ENCODE data around the gene CALML5.

Gene CALML5

DNA sequence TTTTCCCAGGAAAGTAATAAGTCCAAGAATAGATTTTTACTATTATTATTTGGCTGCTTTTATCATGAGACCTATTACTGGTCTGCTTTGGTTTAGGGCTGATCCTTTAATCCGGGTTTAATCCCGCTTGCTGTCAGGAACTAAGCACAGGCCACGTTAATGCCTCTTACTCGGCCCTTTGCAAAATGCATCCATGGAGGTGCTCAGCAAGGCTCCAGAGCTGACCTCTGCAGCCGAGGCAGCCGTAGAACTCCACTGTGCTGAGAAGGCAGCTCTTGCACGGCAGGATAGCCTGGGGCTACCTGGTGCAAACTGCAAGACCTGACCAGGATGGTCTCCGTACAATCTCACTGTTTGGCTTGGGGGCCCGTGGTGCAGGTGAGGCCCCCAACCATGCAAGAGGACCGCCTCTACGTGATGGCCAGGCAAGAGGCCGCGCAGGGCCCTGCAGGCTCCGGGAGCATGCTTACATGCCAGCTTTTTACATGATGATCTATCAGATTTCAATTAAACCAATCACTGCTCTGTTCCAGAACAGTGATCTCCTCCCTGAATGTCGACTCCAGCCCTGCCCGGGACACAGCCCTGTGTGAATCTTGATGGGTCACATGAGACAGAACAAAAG is 15.0 kb upstream of the CALML5 start:
- no peak for FAIRE-seq

DNA sequence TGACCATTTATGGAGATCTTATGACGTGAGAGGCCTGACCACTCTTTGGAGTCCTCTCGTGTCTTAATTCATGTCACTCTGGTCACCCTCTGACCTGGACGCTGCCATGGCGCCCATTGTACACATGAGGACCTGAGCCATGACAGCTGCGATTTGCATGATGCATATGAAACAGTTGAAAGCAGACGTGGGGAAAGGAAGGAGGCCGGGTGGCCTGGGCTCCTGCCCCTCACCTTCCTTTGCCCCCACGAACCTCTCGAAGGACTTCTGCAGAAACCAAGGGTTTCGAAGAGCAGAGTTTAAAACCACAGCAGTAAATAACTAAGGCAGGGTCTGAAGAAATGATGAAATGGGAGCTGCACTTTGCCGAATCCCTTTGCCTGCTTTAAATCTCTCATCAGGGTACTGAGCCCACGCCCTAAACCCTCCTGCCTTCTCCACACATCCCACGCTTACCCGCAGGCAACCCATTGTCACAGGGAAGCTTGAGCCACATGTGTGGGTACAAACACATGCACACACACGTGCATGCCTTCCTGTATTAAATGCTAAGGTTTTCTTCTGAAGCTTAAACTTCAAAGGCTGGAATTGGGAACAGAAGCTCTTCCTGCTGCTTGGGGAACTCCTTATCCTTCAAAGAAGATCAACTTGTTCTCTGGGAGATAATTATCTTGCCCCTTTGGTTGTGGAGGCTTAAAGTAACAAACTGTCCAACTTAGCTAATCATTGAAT is 13.7 kb upstream of the CALML5 start:
- FAIRE-seq = no peak

DNA sequence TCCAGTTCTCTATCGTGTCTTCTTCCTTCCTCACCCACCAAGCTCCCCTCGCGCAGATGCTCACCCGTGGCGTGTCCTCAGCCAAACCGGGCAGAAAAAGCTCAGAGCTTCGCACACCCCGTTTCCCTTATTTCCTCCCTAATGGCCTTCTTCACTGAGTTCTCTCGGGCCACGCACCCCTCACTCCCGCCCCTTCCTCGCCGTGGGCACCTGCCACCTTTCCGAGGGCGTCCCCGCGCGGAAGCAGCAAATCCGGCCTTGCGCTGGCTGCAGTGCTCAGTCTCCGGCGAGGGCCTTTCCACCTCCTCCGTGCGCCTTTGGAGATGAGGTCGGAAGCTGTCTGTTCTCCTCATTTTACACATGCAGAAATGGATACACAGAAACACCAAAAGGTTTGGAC is 13.0 kb upstream of the CALML5 start:
- FAIRE-seq = no peak

DNA sequence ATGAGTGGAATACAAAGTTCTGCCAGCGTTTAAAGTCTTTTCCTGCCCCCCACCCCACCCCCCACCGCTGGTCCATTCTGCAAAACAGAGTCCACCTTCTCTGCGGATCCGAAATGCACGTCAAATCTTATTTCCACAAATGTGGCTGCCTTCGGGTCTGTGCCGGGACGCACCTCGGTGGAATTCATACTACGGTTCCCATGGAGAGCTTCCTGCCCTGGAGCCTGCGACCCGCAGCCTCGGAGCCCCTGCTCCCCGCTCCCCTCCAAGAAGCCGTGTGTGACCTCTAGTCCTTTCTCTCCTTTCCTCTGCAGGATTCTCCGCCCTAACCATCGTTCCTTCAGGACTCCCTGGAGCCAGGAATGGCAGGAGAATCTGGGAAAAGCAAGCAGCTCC is 12.5 kb upstream of the CALML5 start:
- FAIRE-seq = no peak

DNA sequence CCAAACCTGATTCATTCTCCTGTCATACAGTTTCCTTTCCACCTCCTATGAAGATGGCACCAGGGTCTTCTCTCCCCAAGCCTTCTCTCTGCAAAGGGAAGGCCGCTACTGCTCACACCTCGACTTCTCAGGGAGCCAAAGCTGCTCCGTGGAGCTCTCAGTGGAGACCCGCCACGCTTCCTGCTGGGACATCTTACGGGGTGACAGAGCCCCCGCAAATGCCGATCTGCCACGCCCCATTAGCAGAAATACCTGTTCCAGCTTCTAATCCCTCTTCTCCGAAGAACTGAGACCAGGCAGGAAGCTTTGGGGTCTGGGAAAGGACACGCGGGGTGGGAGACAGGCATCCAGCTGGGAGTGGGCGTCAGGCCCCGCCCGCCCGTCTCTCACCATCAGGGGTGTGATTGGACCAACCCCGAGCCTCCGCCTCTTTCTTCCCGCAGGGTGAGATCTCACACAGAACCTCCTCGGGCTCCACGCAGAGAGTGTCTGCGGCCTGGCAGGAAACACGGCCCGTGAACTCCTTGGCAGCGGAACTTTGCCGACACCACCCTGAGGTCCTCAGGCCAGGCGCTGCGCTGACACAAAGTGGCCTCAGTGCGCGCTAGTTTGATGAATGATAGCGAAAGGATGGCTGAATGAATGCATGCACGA is 12.0 kb upstream of the CALML5 start:
- FAIRE-seq = no peak

DNA sequence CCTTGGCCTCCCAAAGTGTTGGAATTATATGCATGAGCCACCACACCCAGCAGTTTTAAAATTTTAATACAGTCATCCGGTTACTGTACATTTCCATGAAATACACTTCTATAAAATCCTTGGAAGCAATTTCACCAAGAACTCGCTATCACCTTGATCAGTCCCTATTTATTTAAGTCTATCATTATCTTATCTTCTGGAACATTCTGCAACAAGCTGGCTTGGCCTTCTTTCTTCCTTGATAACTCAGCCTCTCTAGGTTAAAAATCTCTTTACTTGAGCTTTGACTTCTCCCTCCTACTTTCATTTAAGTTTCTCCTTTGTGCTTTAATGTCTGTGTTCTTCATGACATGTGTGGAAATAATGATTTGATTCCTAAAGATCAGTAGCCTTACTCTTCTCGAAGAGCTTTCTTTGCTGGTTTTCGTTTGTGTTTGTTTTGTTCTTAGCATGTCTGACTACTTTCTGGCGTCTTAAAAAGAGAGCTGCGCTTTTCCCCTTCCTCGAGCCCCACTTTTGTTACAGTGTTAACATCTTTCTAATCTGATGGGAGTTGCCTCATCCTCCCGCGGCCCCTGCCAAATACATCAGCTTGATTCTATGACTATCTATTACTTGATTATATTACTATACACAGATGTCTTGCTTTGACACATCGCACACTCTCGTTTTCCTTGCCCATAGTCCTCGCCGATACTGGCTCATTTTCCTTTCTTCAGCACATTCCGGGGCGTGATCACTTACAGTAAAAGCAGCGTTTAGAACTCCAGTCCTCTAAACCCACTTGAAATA is 11.1 kb upstream of the CALML5 start:
- FAIRE-seq = no peak

DNA sequence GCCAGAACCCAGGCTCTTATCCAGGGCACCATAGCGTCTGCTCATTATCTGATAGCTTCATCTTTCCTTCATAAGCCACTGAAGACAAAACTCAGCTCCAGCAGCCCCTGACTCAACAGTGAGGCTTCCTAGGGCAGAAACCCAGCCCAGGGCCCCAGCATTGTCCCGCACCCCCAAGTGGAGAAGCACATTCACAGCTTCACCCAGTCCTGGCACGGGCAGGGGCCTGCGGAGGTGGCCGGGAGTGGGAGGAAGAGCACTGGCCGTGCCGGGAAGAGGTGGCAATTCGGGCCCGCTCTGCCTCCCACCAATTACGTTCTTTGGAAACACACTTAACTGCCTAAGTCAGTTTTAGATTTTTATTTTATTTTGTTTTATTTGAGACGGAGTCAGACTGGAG is 10.3 kb upstream of the CALML5 start:
- no peak for FAIRE-seq

DNA sequence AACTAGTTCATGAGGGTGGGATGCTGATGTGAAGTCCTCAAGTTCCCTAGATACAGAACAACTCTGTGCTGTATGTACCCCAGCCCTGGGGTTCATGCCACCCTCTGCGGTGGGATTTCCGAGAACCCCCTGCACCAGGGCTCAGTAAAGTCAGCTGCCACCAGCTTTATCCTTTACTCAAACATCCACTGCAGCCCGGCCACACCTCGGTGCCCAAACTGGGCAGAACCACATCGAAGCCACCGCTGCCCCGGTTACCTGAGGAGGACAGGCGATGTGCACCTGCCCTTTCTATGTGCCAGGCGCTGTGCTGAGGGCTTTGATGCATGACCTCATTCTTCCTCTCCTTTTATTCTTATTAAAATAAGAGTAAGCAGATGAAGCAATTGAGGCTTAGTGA is 9.9 kb upstream of the CALML5 start:
- FAIRE-seq = no peak

DNA sequence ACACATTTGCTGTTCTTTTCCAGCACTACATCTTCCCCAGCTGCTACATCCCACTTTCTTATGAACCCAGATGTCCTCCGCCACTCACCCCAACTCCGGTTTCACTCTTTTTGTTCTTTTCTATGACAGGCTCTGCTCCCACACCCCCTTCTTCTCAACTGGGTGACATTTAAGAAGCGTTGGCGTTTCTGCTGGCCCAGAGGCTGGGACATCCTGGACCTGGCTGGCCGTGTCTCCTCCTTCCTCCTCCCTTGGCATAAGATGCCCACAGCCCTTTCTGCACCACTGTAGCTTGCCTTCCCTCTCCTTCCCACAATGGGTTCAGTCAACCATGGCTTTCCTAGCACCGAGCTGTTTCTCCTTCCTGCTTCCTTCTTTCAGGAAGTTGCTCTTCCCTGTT is 9.4 kb upstream of the CALML5 start:
- no peak for FAIRE-seq

DNA sequence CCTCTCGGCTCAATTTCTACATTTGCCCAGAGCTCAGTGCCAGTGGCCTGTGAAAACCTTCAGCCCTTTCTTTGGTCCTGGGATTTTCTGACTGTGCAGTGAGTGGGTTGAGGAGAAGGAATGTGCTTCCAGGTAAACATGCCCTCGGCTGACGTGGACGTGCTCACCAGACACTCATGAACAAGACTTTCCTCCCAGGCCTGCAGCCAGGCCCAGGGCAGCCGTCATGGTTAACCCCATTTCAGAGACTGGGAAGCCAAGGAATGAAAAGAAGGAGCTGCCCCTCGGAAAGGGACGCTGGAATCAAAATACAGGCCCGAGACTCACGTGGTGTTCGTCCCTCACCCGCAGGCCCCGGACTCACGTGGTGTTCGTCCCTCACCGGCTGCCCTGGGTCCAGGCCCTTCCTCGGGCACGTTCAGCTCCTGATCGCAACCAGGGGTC is 8.8 kb upstream of the CALML5 start:
- no peak for FAIRE-seq

DNA sequence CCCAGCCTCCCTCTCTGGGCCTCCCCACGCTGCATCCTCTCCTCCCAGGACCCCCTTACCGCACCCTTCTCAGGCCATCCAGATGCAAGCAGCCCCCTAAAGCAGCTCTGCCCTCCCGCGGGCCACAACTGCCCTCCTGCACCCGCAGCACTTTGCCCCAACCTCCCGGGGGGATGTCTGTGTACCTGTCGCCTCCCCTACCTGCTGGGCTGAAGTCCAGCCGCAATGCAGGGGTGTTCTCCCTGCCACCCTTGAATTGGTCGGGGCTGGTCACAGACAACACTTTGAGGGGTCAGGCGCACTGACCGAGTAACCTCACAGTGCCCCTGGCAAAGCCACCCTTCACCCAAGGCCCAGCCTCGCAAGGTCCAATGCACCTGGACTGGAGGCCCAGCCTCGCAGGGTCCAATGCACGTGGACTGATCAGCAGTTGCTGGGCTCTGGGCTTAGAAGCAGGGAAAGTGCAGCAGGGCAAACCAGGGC is 8.3 kb upstream of the CALML5 start:
- no peak for FAIRE-seq

DNA sequence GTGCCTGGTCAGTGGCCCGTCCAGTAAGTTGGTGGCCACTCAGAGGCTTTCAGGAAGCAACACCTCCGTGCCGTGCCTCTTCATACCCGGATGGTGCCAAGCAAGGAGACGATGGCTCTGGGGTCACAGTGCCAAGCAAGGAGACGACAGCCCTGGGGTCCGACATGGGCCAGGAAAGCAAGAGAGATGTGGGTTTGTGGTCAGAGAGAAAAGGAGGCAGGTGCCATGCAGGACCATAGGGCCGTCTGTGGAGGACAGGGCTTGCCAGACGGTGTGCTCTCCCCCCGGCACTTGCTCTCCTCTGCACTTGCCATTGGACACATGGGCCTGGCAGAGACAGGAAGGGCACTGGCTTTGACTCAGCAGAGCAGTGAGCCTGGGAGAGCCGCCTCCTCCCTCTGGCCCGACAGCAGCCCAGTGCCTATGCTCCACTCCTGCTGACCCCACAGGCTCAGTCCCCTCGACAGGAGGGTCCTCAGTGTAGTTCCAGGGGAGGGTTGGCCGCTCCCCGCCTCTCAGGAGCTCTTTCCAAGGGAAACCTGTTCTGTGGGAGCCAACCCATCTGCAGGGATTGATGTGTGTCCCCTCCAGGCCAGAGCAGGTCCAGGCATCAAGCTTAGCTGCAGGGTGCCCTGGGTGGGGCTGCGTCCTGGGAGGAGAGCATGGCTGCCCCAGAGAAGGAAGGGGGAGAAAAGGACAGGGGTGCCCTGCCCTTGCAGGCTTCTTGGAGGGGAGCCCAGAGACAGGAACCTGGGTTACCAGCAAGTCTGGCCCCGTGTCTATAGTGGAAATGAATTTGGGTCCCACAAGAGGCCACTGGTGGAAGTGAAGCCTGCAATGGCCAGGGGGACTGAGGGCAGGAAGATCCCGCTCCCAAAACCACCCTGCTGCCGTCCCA is 7.6 kb upstream of the CALML5 start:
- no peak for FAIRE-seq

DNA sequence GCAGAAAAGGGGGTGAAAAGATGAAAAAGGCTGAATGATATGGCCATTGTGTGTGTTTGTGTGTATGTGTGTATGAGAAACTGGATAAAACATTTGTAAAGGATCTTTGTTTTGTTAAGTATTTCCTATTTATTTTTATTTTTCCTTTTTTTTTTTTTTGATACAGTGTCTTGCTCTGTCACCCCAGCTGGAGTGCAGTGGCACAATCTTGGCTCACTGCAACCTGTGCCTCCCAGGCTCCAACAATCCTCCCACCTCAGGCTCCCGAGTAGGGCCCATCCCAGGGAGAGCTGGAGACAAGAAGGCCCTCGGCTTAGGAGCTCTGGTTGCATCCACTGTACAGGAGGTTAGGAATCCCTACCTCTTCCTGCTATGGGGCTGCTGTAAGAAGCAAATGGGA is 6.9 kb upstream of the CALML5 start:
- FAIRE-seq = no peak

DNA sequence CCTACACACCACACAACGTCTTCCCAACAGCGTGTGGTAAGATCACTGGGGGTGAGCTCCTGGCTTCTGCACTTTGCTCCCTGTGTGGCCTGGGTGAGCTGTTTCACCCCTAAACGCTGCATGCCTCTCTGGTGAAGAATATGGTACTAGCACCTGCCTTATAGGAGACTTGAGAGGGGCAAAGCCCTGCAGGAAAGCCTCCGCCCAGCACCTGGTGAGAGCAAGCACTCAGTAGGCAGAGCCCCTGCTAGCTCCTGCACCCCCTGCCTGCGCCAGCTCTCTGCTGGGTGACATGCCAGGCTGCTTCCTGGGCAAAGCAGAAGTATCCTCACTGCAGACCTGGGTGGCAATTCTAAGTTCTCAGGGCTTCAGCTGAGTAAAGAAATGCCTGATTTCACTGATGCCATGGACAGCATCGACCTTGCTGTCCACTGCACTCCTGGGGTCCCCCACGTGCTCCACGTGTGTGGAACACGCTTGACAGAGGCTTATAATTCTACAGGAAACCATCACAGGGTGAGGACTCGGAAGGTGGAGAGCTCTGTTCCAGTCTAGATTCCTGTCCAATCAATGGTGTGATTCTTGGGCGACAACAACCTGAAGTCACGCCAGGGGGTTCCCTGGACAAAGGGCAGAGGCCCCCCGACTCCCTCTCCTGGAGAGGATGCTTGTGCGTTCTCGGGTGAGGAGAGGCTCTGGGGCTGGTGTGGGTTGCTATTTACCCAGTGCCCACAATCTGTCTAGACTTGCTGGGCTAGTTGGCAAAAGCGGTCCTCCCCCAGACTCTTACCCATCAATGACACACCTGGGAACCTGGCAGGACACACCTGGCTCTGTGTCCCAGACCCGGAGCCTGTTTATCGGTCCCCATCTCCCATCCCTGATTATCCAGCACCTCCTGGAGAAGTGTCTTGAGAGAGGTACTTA is 5.0 kb upstream of the CALML5 start:
- no peak for FAIRE-seq

DNA sequence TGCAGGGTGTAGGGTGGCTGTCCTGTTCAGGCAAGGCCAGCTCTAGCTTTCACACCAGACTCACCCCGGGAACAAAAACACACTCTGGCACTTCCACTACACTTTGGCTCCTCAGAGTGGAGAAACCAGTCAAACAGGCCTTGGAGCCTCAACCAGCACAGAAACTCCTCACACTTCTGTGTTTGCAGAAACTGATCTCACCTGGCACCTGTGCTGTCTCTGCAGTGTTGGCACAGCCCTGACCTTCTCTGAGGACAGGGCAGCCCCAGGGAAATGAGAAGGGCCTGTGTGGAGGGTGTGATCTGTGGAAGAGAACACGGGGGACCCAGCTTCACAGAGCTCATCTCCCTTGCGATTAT is 4.1 kb upstream of the CALML5 start:
- FAIRE-seq = no peak

DNA sequence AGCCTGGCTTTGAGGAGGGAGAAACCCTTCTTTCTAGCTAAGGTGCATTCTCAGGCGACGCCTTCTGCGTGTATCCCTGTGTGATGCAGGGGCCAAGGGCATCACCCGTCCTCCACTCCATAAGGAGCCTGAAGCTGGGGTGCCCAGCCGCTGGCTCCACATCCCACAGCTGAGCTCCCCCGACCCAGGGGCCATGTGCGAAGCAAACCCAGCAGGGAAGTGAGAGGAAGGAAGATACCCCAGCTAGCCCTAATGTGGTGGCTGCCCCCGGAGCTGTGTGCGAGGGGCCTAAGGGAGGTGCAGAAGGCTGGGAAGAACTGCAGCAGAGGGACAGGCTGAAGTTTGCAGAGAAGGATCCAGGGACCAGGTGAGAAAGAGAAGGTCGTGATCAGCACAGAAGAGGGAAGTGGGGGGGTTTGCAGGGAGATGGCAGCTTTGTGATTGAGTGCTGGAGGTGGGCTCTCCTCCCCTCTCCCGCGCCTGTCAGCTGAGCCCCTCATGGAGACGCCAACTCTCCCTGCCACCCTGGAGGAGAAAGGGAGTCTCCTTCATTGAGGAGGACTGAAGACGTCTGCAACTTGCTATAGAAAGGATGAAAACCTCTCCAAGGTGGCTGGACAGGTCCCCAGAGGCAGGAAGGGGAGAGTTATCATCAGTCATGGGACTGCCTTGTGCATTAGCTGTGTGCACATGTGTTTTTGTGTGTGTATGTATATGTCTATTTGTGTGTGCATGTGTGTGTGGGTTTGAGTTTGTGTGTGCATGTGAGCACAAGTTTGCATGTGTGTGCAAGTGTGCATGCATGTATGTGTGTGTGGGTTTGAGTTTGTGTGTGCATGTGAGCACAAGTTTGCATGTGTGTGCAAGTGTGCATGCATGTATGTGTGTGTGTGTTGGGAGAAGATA is 3.5 kb upstream of the CALML5 start:
- FAIRE-seq = no peak

DNA sequence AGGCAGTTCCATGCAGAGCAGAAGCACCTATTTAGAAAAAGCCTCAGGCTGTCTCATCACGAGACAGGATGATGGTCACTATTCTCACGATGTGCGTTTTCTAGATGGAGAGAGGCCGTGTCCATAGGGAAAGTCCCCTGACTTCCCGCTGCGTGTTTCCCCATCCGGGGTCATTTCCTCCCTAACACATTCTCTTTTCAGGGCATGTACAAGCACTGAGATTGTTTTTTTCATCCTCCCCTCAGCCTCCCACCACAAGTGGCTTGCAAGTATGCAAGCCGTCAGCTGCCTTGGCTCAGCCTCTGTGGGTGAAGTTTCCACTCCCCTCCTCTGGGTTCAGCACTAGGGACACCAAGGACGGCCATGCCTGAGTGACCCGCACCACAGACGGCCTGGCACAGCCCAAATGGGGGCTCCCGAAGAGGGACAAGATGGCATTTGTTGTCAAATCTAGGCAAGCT is 2.7 kb upstream of the CALML5 start:
- no peak for FAIRE-seq

DNA sequence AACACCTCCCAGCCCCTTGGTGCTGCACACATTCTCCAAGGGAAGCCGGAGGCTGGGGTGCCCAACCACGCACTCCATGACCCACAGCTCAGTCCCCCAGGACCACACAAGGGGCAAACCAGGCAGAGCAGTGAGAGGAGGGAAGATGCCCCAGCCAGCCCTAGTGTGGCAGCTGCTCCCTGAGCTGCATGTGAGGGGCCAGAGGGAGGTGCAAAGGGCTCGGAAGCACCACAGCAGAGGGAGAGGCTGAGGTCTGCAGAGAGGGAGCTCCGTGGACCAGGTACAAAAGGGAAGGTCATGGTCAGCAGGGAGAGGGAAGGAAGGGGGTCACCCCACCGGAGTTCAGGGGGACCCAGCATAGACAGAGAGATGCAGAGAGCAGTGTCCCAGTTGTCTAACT is 1.5 kb upstream of the CALML5 start:
- FAIRE-seq = no peak

DNA sequence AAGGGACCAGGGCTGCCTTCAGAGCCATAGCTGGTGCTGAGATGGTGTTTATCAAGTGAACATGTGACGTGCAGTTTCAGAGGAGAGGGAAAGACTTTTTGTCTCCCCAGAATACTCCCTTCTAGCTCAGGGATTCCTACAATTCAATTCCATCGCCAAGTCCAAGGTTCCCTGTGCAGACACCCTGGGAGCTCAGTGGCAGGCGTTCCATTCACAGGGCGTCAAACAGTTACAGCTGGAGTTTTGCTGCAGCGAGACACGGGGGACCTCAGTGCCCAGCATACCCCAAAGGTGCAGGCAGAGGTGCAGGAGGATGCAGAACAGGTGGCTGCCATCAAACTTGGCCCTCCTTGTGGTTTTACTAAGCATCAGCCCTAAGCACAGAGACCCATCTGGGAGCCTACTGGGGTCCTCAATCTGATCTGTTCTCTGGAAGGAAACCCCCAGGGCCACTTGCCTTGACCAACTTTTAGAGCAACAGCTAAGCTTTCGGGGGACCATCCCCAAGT is 846 bp upstream of the CALML5 start:
- FAIRE-seq = no peak

Data from TTC549 (cell line).